Body of pancreas (tissue), 4 donors: ENCODE data around the gene PPP5C.

ENCODE experiments used
- POLR2A ChIP-seq, 3 donors: fragments of 450-650 bp; IDR thresholded peaks; one replicate each; pipeline ENCODE4 v1.6.1; 2016; ENCODE audit warnings: antibody characterized with exemption in 3 of 3, mild to moderate bottlenecking in 2 of 3
- TF ChIP-seq, protein P1 (sequence below), 7 experiments: fragments of 450-650 bp in 4 of 7; fragments of 200-600 bp in 3 of 7; sonication (generic) in 3 of 7; IDR thresholded peaks; one replicate each; pipeline ENCODE4 v1.5.1; 2016 to 2019; ENCODE audit warnings: antibody characterized with exemption in 7 of 7

GRCh38 chr19:46385636-46386035 is 38.7 kb downstream of the PPP5C start:
- TF ChIP-seq POLR2A (IDR thresholded peaks at IDR 0.05): no peak
- TF ChIP-seq, protein P1, sequence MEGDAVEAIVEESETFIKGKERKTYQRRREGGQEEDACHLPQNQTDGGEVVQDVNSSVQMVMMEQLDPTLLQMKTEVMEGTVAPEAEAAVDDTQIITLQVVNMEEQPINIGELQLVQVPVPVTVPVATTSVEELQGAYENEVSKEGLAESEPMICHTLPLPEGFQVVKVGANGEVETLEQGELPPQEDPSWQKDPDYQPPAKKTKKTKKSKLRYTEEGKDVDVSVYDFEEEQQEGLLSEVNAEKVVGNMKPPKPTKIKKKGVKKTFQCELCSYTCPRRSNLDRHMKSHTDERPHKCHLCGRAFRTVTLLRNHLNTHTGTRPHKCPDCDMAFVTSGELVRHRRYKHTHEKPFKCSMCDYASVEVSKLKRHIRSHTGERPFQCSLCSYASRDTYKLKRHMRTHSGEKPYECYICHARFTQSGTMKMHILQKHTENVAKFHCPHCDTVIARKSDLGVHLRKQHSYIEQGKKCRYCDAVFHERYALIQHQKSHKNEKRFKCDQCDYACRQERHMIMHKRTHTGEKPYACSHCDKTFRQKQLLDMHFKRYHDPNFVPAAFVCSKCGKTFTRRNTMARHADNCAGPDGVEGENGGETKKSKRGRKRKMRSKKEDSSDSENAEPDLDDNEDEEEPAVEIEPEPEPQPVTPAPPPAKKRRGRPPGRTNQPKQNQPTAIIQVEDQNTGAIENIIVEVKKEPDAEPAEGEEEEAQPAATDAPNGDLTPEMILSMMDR (IDR thresholded peaks at IDR 0.05): no peak
